Measurements from ENCODE around the gene BBS2. TPM values are rescaled to one million over a fixed set of nuclear protein-coding genes. Genes with fewer than 3 reads are reported as not detected.

Gene BBS2
- total RNA-seq, 1 donor from 2014 or later, result 8.5 TPM

- H3K9me3 Mint-ChIP-seq, result no peaks in the 10 kb centered on the region
- no peaks in the 10 kb centered on the region for H3K27me3 Mint-ChIP-seq
- intact Hi-C loops (cut with micrococcal nuclease), result no loop called here
- no peak for DNase-seq
- H3K4me3 Mint-ChIP-seq, result no peak overlapping the region
- H3K36me3 Mint-ChIP-seq (ENCODE audit: low read depth), result peaks cover 56% of the 10 kb centered on the region
- peaks cover 12% of the 10 kb centered on the region for H3K4me1 Mint-ChIP-seq
- H3K27ac Mint-ChIP-seq, result no peak overlapping the region
These were observed 41.4 kb downstream of the BBS2 start for GRCh38 chr16:56478281-56479049.

- H3K36me3 Mint-ChIP-seq (ENCODE audit: low read depth), result peaks cover 56% of the 10 kb centered on the region
- no peak overlapping the region for H3K27ac Mint-ChIP-seq
- H3K4me3 Mint-ChIP-seq, result no peak overlapping the region
- no peaks in the 10 kb centered on the region for H3K9me3 Mint-ChIP-seq
- peaks cover 12% of the 10 kb centered on the region for H3K4me1 Mint-ChIP-seq
- no peak for DNase-seq
- no peaks in the 10 kb centered on the region for H3K27me3 Mint-ChIP-seq
- intact Hi-C loops (cut with micrococcal nuclease), result no loop called here
These were observed 42.5 kb downstream of the BBS2 start for GRCh38 chr16:56477096-56477878.

GRCh38 chr16:56475201-56475600 lies 44.6 kb downstream of the BBS2 start:
- intact Hi-C loops (cut with micrococcal nuclease), result no loop called here
- no peak overlapping the region for H3K4me3 Mint-ChIP-seq
- no peak overlapping the region for H3K27ac Mint-ChIP-seq
- H3K9me3 Mint-ChIP-seq, result no peaks in the 10 kb centered on the region
- no peaks in the 10 kb centered on the region for H3K27me3 Mint-ChIP-seq
- peaks cover 67% of the 10 kb centered on the region for H3K36me3 Mint-ChIP-seq (ENCODE audit: low read depth)
- H3K4me1 Mint-ChIP-seq, result peaks cover 10% of the 10 kb centered on the region
- no peak for DNase-seq

DNA sequence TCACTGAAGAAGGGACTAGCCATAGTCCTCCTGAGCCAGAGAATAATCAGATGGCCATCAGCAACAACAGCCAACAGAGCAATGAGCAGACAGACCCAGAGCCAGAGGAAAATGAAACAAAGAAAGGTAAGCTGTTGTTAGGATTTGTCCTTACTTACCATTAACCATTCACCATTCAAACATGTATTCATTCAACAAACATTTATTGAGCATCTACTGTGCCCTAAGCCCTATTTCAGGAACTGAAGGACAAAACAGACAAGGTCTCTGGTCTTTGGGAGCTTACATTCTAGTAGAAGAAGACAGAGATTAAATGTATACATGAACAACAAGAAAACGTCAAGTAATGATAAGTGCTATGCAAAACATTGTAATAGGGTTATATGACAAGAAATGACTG lies 49.2 kb downstream of the BBS2 start:
- intact Hi-C loops (cut with micrococcal nuclease), result no loop called here
- Mint-ChIP-seq H3K4me3 (no peak overlapping the region), H3K4me1 (no peaks in the 10 kb centered on the region), H3K36me3 (ENCODE audit: low read depth) (peaks cover 71% of the 10 kb centered on the region), H3K27ac (no peak overlapping the region), H3K27me3 (no peaks in the 10 kb centered on the region), H3K9me3 (no peaks in the 10 kb centered on the region)
- no peak for DNase-seq

GRCh38 chr16:56470232-56470631 lies 49.6 kb downstream of the BBS2 start:
- no peaks in the 10 kb centered on the region for H3K27me3 Mint-ChIP-seq
- no peaks in the 10 kb centered on the region for H3K9me3 Mint-ChIP-seq
- H3K36me3 Mint-ChIP-seq (ENCODE audit: low read depth), result peaks cover 70% of the 10 kb centered on the region
- no peak for DNase-seq
- H3K4me1 Mint-ChIP-seq, result peaks cover 2% of the 10 kb centered on the region
- intact Hi-C loops (cut with micrococcal nuclease), result no loop called here
- H3K27ac Mint-ChIP-seq, result no peak overlapping the region
- H3K4me3 Mint-ChIP-seq, result no peak overlapping the region

- Mint-ChIP-seq H3K27ac (no peak overlapping the region), H3K4me1 (peaks cover 2% of the 10 kb centered on the region), H3K4me3 (no peak overlapping the region), H3K27me3 (no peaks in the 10 kb centered on the region), H3K36me3 (ENCODE audit: low read depth) (peaks cover 66% of the 10 kb centered on the region), H3K9me3 (no peaks in the 10 kb centered on the region)
- DNase-seq, result no peak
- intact Hi-C loops (cut with micrococcal nuclease), result no loop called here
These were observed 50.1 kb downstream of the BBS2 start for GRCh38 chr16:56469748-56470147.

GRCh38 chr16:56468800-56469199 lies 51.0 kb downstream of the BBS2 start:
- Mint-ChIP-seq H3K36me3 (ENCODE audit: low read depth) (peaks cover 73% of the 10 kb centered on the region), H3K27ac (no peak overlapping the region)
- DNase-seq, result no peak

GRCh38 chr16:56466344-56466743 lies 53.5 kb downstream of the BBS2 start:
- peaks cover 2% of the 10 kb centered on the region for H3K4me1 Mint-ChIP-seq
- H3K9me3 Mint-ChIP-seq, result no peaks in the 10 kb centered on the region
- no peak for DNase-seq
- H3K27ac Mint-ChIP-seq, result no peak overlapping the region
- peaks cover 74% of the 10 kb centered on the region for H3K36me3 Mint-ChIP-seq (ENCODE audit: low read depth)
- no peaks in the 10 kb centered on the region for H3K27me3 Mint-ChIP-seq
- H3K4me3 Mint-ChIP-seq, result no peak overlapping the region
- intact Hi-C loops (cut with micrococcal nuclease), result no loop called here

More at GRCh38 chr16:56468800-56469199, 51.0 kb downstream of the BBS2 start:
- no peaks in the 10 kb centered on the region for H3K27me3 Mint-ChIP-seq
- H3K4me1 Mint-ChIP-seq, result peaks cover 2% of the 10 kb centered on the region
- H3K4me3 Mint-ChIP-seq, result no peak overlapping the region
- intact Hi-C loops (cut with micrococcal nuclease), result no loop called here
- H3K9me3 Mint-ChIP-seq, result no peaks in the 10 kb centered on the region

DNA sequence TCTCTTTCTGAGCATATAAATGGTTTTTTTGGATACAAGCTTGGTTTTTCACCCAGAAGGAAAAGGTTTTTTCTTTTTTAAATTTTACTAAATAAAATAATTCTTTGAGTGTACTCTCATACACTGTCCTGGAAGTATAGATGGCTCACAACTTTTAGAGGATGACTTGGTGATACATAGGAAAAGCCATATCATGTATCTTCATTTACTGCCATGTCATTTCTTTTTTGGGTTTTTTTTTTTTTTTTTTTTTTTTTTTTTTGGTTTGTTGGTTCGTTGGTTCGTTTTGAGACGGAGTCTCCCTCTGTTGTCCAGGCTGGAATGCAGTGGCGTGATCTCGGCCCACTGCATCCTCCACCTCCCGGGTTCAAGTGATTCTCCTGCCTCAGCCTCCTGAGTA lies 56.7 kb downstream of the BBS2 start:
- Mint-ChIP-seq H3K9me3 (no peaks in the 10 kb centered on the region), H3K4me3 (no peak overlapping the region), H3K4me1 (peaks cover 3% of the 10 kb centered on the region), H3K27ac (no peak overlapping the region), H3K36me3 (ENCODE audit: low read depth) (peaks cover 69% of the 10 kb centered on the region), H3K27me3 (no peaks in the 10 kb centered on the region)
- intact Hi-C loops (cut with micrococcal nuclease), result no loop called here
- no peak for DNase-seq

DNA sequence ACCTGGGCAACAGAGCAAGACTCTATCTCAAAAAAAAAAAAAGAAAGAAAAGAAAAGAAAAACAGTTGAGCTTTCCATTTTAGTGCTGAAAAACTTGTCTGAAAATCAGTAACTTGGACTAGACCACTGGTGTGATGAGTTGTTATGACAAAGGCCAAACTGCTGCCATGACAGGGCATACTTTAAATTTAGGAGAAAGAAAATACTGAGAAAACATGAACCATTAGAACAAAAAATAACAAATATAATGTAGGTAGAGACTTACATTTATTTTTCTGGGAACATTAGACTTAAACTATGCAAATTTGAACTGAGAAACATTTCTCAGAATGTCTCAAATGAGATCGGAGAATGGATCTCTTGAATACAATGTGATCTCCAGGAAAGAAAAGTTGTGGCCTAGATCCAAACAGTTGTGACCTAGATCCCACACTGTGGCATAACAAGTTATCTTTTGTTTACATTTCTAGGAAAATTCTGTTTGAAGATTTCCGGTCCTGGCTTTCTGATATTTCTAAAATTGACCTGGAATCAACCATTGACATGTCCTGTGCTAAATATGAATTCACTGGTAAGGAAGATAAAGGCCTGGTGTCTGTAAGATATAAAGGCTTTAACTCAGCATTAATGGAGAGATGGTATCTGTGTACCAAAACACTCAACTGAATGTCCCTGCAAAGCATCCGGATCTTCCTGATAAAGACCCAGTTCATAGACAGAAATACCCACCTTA lies 57.6 kb downstream of the BBS2 start:
- peaks cover 66% of the 10 kb centered on the region for H3K36me3 Mint-ChIP-seq (ENCODE audit: low read depth)
- H3K27ac Mint-ChIP-seq, result no peak overlapping the region
- intact Hi-C loops (cut with micrococcal nuclease), result no loop called here
- peaks cover 7% of the 10 kb centered on the region for H3K4me1 Mint-ChIP-seq
- H3K27me3 Mint-ChIP-seq, result no peaks in the 10 kb centered on the region
- DNase-seq, result no peak
- no peak overlapping the region for H3K4me3 Mint-ChIP-seq
- no peaks in the 10 kb centered on the region for H3K9me3 Mint-ChIP-seq

DNA sequence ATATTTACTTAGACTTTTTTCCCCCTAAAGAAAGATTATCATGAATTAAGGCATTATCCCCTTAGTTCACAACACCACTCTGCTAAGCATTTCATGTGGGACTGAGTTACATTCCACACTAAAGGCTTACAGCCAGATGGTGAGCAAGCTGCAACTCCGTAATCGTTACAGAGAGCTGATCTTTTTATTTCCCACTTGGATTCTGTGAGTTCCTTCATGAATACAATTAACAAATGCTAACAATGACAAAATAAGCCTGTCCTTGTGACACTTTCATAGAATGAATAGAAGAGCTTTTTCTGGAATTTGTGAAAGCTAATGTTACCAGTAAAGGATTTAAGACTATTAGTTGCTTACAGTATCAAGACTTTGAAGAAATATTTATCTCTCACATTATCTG lies 59.7 kb downstream of the BBS2 start:
- H3K4me3 Mint-ChIP-seq, result no peak overlapping the region
- no peaks in the 10 kb centered on the region for H3K9me3 Mint-ChIP-seq
- DNase-seq, result no peak
- no peaks in the 10 kb centered on the region for H3K27me3 Mint-ChIP-seq
- intact Hi-C loops (cut with micrococcal nuclease), result no loop called here
- H3K27ac Mint-ChIP-seq, result no peak overlapping the region
- H3K36me3 Mint-ChIP-seq (ENCODE audit: low read depth), result peaks cover 67% of the 10 kb centered on the region
- peaks cover 12% of the 10 kb centered on the region for H3K4me1 Mint-ChIP-seq

GRCh38 chr16:56457927-56458470 lies 61.8 kb downstream of the BBS2 start:
- intact Hi-C loops (cut with micrococcal nuclease), result loop anchor here (10.0 kb wide), 1 partner anchor 727 kb away; the partner anchor contains the start of genes PSME3IP1 and RSPRY1
- H3K4me1 Mint-ChIP-seq, result peaks cover 15% of the 10 kb centered on the region
- DNase-seq, result no peak
- H3K27me3 Mint-ChIP-seq, result no peaks in the 10 kb centered on the region
- peaks cover 70% of the 10 kb centered on the region for H3K36me3 Mint-ChIP-seq (ENCODE audit: low read depth)
- H3K9me3 Mint-ChIP-seq, result no peaks in the 10 kb centered on the region
- no peak overlapping the region for H3K4me3 Mint-ChIP-seq
- H3K27ac Mint-ChIP-seq, result no peak overlapping the region

GRCh38 chr16:56451753-56452689 lies 67.8 kb downstream of the BBS2 start:
- peak overlapping the region; percentile 94 for H3K4me3 Mint-ChIP-seq
- H3K27me3 Mint-ChIP-seq, result no peaks in the 10 kb centered on the region
- intact Hi-C loops (cut with micrococcal nuclease), result loop anchor here (1.0 to 10.0 kb wide), 5 partner anchors 27 to 733 kb away; partner anchors contain the start of genes AMFR, HERPUD1, MT2A and PSME3IP1
- DNase-seq, result peak; percentile 68
- no peaks in the 10 kb centered on the region for H3K9me3 Mint-ChIP-seq
- peak overlapping the region; percentile 95 for H3K27ac Mint-ChIP-seq
- H3K4me1 Mint-ChIP-seq, result peaks cover 42% of the 10 kb centered on the region
- H3K36me3 Mint-ChIP-seq (ENCODE audit: low read depth), result peaks cover 55% of the 10 kb centered on the region
